SH-SY5Y (cell line): ENCODE results near the gene ZFHX3.

ENCODE experiments used
- GATA2 ChIP-seq: IDR thresholded peaks from 2 replicates; pipeline ENCODE4 v1.6.1; 2011; ENCODE audit warnings: mild to moderate bottlenecking, low read depth, low read length
- GATA3 ChIP-seq: IDR thresholded peaks from 2 replicates; pipeline ENCODE4 v1.6.1; 2011; ENCODE audit warnings: low read depth, mild to moderate bottlenecking, low read length, moderate library complexity

Gene ZFHX3

DNA sequence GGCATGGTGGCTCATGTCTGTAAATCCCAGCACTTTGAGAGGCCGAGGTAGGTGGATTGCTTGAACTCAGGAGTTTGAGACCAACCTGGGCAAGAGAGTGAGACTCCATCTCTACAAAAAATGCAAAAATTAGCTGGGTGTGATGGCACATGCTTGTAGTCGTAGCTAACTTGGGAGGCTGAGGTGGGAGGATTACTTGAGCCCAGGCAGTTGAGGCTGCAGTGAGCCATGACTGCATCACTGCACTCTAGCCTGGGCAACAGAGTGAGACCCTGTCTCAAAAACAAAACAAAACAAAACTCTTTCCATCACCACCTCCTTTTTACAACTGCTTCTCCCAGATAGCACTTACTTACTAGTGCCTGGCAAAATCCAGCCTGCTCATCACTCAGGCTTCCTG is 214.0 kb downstream of the ZFHX3 start:
- TF ChIP-seq GATA3 = no peak

GRCh38 chr16:72833482-72833881 is 214.4 kb downstream of the ZFHX3 start:
- TF ChIP-seq GATA2 = no peak
- TF ChIP-seq GATA3 = no peak

DNA sequence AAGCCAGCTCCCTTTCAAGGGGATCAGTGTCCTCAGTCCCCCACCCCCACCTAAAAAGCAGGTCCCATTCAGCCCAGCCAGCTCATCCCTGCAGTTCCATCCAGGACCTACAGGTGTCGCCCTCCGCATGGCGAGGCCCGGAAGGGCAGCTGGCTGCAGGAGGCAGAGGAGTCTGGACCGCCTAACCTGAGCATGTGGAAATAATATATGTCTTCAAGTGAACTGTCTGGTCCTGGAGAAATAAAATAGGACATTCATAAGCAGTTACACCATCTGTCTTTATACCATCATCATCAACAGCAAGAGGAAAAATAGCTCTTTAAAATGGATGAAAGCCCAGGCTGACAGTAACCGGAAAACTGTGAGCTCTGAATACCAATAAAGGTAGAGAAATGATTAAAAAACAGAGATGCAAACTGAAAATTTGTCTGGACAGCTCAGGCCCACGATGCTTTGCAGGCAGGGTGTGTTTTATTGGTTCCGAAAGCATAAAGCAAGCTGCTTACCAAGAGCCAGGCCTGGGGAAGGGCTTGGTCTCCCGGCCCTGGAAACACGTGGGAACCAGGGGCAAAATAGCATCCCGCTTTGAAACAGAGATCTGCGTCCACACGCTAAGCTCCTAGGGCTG is 215.2 kb downstream of the ZFHX3 start:
- no peak for TF ChIP-seq GATA3
- no peak for TF ChIP-seq GATA2

DNA sequence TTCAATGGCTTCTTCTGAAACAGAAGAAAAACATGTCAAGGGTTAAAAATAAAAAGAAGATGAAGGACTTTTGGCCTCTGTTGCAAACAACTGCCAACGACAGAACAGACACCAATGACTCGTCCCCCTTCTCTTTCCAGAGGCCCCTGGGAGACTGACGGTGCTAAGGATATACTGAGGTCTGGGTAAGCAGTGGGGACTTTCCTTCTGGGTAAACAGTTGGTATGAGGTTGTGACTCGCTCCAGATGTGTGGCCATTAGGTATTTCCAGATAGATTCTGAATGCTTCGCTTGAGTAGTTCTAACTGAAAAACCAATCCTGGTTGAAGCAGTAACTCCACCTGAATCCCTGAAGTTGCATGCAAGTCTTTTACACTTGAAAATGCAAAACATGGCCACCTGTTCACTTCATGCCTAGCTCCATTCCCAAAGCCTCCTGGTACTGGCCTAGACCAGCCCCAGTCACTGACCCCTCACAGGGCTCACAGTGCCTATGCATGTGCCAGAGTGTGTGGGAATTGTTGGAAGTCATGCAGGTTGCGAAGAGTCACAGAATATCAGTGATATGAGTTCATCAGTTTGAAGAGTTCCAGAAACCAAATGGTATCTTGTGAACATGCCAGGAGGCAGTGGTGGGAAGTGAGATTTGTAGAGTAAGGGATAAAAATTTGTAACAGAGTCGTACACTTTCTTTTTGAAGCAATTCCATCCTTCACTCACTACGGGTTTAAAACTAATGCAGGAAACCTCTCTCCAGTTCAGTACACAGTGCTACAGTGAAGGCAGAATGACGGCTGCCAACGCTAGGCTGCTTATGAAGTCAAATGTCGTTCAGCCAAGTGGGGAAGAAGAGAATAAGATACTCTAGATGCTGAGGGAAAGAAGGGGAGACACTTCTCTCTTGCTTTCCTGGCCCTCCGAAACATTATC is 217.8 kb downstream of the ZFHX3 start:
- TF ChIP-seq GATA3 (no peak), GATA2 (no peak)

DNA sequence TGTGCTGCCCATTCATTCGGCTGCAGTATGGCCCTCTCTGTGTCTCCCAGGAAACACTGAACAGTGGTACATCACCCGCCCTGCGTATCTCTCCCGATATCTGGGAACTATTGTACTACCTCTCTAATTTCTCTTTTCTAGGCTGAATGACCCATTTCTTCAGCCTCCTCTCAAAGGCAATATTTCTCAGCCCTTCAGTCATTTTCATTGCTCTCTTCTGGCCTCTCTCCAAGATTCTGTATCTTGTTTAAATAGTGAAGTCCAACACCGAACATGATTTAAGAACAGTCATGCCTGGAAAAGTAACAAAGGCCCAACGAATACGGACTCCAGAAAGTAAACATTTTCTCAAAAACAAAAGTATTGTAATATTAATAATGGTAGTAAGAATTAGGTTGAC is 220.1 kb downstream of the ZFHX3 start:
- TF ChIP-seq GATA3 (no peak), GATA2 (no peak)

- TF ChIP-seq GATA3 = no peak
- no peak for TF ChIP-seq GATA2
Measured at GRCh38 chr16:72825912-72826621, 221.9 kb downstream of the ZFHX3 start.

DNA sequence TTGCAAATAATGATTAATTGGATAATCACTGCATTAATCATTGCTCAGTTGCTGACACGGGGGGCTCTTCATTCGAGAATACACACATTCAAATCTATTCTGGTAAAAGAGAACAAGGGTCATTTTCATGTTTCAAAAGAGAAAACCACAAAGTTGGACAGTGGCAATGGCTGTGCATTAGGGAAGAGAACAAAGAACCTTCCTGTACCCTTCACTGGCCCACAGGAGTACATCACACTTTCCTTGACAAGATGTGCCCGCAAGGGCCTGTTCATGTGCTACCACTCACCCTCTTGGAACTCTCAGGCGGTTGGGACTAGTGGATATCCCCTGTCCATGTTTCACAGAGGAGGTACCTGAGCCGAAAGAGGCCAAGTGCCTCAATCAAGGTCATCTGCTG is 223.2 kb downstream of the ZFHX3 start:
- no peak for TF ChIP-seq GATA3
- no peak for TF ChIP-seq GATA2

DNA sequence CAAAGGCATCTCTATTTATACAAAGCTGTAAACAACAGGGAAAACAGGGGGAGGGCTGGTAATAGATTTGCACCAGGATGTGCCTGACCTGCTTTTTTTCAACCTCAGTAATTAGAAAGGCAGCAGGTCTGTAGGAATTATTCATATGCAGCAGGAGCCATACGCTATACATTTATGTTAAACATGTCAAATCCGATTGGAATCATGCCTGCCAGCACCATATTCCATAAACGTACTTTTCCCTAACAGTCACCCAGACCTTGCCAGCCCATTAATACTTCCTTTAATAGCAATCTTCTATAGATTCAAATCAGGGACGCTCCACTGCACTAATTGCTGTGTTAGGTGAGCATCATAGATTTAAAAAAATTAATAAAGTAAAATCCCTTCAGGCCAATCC is 223.9 kb downstream of the ZFHX3 start:
- TF ChIP-seq GATA3 (peak; percentile 62), GATA2 (peak; percentile 52)

GRCh38 chr16:72821185-72821950 is 226.6 kb downstream of the ZFHX3 start:
- no peak for TF ChIP-seq GATA3
- no peak for TF ChIP-seq GATA2

GRCh38 chr16:72819345-72819744 is 228.6 kb downstream of the ZFHX3 start:
- TF ChIP-seq GATA3 (no peak), GATA2 (no peak)

- no peak for TF ChIP-seq GATA3
- no peak for TF ChIP-seq GATA2
Measured at GRCh38 chr16:72818236-72818845, 229.6 kb downstream of the ZFHX3 start.

- TF ChIP-seq GATA2 (no peak), GATA3 (no peak)
Measured at GRCh38 chr16:72815348-72816318, 232.3 kb downstream of the ZFHX3 start.
